Measurements from ENCODE around the gene SLCO3A1. TPM values are rescaled to one million over a fixed set of nuclear protein-coding genes. Genes with fewer than 3 reads are reported as not detected.

Gene SLCO3A1
- total RNA-seq, 1 experiment from 2014 or later, result 37.8 TPM

DNA sequence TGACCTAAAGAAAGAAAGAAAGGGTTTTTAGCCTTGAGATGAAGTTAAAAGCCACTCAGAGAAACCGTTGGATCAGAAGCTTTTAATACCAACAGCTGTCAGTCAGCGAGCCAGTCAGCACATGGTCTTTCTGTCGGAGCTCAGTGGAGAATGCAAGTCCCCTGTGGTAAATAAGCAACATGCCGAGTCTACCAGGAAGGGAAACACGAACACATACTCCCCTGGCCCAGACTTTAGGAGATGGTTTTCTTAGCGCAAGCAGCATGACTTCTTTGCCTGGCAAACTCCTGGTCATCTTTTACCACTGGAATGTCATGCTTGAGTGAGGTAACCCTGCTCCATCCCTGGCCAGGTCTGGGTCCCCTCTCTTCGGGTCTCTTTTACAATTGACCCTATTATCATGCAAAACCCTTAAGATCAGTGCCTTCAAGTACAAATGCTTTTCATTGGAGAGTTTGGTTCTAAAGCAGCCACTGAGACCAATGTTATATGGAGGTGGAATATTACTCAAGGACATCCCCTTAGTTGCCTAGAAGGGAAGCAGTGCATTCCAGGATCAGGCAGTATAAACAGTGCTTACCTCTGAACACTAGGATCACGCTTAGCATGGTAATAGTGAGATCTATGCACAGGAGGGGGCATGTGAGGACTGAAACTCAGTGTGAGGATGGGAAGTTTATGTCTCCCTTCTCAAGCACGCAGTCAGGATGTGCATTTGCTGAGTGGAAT, 28.2 kb downstream of the SLCO3A1 start:
- Histone ChIP-seq H4K20me1 (ENCODE audit: insufficient read depth) (0 out of 2 replicates have a peak, but pooled peaks cover 4% of the 10 kb centered on the region), H3K9me2 (ENCODE audit: insufficient read depth) (no peaks in the 10 kb centered on the region), H3K36me3 (ENCODE audit: low read depth) (no peaks in the 10 kb centered on the region), H2AFZ (no peak overlapping the region), H3K79me2 (ENCODE audit: low read depth) (peaks cover 36% of the 10 kb centered on the region), H3K4me3 (no peak overlapping the region), H3K4me1 (replicated peaks; ENCODE audit: insufficient read depth) (no peaks in the 10 kb centered on the region), H3K9me3 (ENCODE audit: insufficient read depth, low read depth) (no peaks in the 10 kb centered on the region), H3F3A (ENCODE audit: insufficient read depth, low read depth) (no peaks in the 10 kb centered on the region), H3K27ac (no peak overlapping the region), H3K4me2 (no peak overlapping the region), H3K27me3 (ENCODE audit: insufficient read depth, low read depth) (no peaks in the 10 kb centered on the region)
- no peak for TF ChIP-seq CTCF (conservative IDR thresholded peaks at IDR 0.05)
- TF ChIP-seq EZH2 (IDR thresholded peaks at IDR 0.05; ENCODE audit: low read depth), result no peak
- no TSS peak for BruUV-seq (replicated peaks)
- no peak for DNase-seq
- CTCF ChIA-PET, result no interaction called here
- intact Hi-C loops (cut with micrococcal nuclease; ENCODE audit: unreplicated experiment), result no loop called here
- POLR2A ChIA-PET (ENCODE audit: unreplicated experiment), result interaction anchor here (0.7 kb wide), 1 partner anchor 287 kb away, joined by 4 read pairs; no protein-coding TSS in a partner anchor

DNA sequence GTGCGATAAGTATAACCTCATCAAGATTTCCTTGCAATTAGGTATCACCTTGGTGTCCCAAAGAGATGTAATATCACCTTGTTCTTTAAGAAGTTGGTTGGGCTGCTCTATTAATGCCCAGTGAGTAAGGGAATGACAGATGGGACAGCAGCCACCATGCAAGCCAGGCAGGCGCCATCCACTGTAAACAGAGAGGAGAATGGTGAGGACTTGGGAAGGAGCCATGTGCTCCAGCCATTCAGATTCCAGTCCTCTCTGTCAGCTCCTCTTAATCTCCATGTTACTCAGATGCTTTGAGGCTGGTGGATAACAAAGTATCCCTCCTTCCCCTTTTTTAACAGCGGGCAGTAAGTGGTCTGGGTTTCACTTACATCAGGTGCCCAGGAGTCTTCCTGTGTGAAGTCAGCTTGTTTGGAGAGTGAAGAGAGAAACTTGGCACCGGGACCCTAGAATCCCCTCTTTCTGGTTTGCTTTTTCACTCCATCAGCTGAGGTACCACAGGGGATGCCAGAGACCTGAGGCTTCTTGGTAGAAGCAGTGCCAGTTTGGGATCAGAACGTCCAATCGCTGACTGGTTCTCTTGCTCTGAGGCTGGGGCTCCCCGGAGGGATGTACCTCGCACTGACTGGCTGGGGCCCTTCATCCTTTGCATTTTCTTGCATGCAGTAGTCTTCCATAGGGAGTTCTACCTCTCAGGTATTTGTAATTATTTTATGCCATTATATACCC, 29.5 kb downstream of the SLCO3A1 start:
- peaks cover 3% of the 10 kb centered on the region; the same call in 1 of the 2 replicates for H3K4me1 ChIP-seq (replicated peaks; ENCODE audit: insufficient read depth)
- H3K27me3 ChIP-seq (ENCODE audit: insufficient read depth, low read depth), result no peaks in the 10 kb centered on the region
- no peak for TF ChIP-seq EZH2 (IDR thresholded peaks at IDR 0.05; ENCODE audit: low read depth)
- TF ChIP-seq CTCF (conservative IDR thresholded peaks at IDR 0.05), result no peak
- intact Hi-C loops (cut with micrococcal nuclease; ENCODE audit: unreplicated experiment), result no loop called here
- no peak overlapping the region for H3K27ac ChIP-seq
- H3K9me3 ChIP-seq (ENCODE audit: insufficient read depth, low read depth), result no peaks in the 10 kb centered on the region
- no peak overlapping the region for H3K4me2 ChIP-seq
- CTCF ChIA-PET, result no interaction called here
- no peak for DNase-seq
- H4K20me1 ChIP-seq (ENCODE audit: insufficient read depth), result 0 out of 2 replicates have a peak, but pooled peaks cover 4% of the 10 kb centered on the region
- BruUV-seq (replicated peaks), result no TSS peak
- H3F3A ChIP-seq (ENCODE audit: insufficient read depth, low read depth), result no peaks in the 10 kb centered on the region
- no peaks in the 10 kb centered on the region for H3K36me3 ChIP-seq (ENCODE audit: low read depth)
- no peak overlapping the region for H3K4me3 ChIP-seq
- H2AFZ ChIP-seq, result no peak overlapping the region
- H3K79me2 ChIP-seq (ENCODE audit: low read depth), result peaks cover 42% of the 10 kb centered on the region
- no peaks in the 10 kb centered on the region for H3K9me2 ChIP-seq (ENCODE audit: insufficient read depth)
- POLR2A ChIA-PET (ENCODE audit: unreplicated experiment), result no interaction called here

DNA sequence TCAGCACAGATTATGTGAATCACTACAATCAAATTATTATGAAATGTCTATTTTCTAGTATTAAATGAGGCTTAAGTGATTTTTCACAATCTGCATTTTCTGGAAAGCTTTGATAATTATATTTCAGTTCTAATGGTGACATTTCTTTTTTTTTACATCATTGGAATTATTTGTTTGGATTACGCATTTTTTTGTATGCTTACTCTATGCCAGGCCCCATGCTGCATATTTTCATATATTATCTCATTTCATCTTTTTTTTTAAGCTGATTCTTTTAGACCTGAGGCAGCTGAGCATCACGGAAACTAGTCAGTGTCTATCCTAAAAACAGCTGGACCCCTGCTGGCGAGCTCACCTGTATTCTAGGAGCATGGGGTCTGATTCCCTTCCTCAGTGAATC, 31.1 kb downstream of the SLCO3A1 start:
- Histone ChIP-seq H3K27me3 (ENCODE audit: insufficient read depth, low read depth) (no peaks in the 10 kb centered on the region), H2AFZ (no peak overlapping the region), H4K20me1 (ENCODE audit: insufficient read depth) (0 out of 2 replicates have a peak, but pooled peaks cover 4% of the 10 kb centered on the region), H3K4me3 (no peak overlapping the region), H3K9me3 (ENCODE audit: insufficient read depth, low read depth) (no peaks in the 10 kb centered on the region), H3K4me1 (replicated peaks; ENCODE audit: insufficient read depth) (peaks cover 18% of the 10 kb centered on the region; the same call in 1 of the 2 replicates), H3K9me2 (ENCODE audit: insufficient read depth) (no peaks in the 10 kb centered on the region), H3K4me2 (no peak overlapping the region), H3F3A (ENCODE audit: insufficient read depth, low read depth) (0 out of 2 replicates have a peak, but pooled peaks cover under 1% of the 10 kb centered on the region), H3K36me3 (ENCODE audit: low read depth) (no peaks in the 10 kb centered on the region), H3K79me2 (ENCODE audit: low read depth) (peaks cover 58% of the 10 kb centered on the region), H3K27ac (no peak overlapping the region)
- DNase-seq, result no peak
- intact Hi-C loops (cut with micrococcal nuclease; ENCODE audit: unreplicated experiment), result no loop called here
- CTCF ChIA-PET, result no interaction called here
- POLR2A ChIA-PET (ENCODE audit: unreplicated experiment), result interaction anchor here (0.6 kb wide), 2 partner anchors 17 to 933 kb away, joined by 3 to 8 read pairs; no protein-coding TSS in a partner anchor
- TF ChIP-seq CTCF (conservative IDR thresholded peaks at IDR 0.05), result no peak
- no peak for TF ChIP-seq EZH2 (IDR thresholded peaks at IDR 0.05; ENCODE audit: low read depth)
- no TSS peak for BruUV-seq (replicated peaks)

Measured in PC-9 (cell line).